Breast epithelium (tissue), 4 donors: ENCODE results near the gene ATP13A2. TPM values are rescaled to one million over a fixed set of nuclear protein-coding genes. Genes with fewer than 3 reads are reported as not detected.

Source experiments
- DNase-seq, 2 donors: peaks; one replicate each; pipeline ENCODE4 v3.0.0-alpha.2; 2019; ENCODE audit warnings: low spot score in 2 of 2
- H3K27ac ChIP-seq, 2 donors: fragments of 200-600 bp; sonication (generic) in 1 of 2; one replicate each; pipeline ENCODE4 v1.5.1; 2016 to 2019; ENCODE audit warnings: mild to moderate bottlenecking in 1 of 2
- H3K27me3 ChIP-seq, 2 donors: fragments of 200-600 bp; sonication (generic) in 1 of 2; one replicate each; pipeline versions ENCODE4 v1.5.1 to v1.6.0; 2017 to 2019; ENCODE audit warnings: control low read depth in 1 of 2, mild to moderate bottlenecking in 1 of 2
- H3K36me3 ChIP-seq: fragments of 200-600 bp; one replicate; pipeline ENCODE4 v1.5.1; 2019
- H3K4me1 ChIP-seq, 2 donors: fragments of 200-600 bp; sonication (generic); one replicate each; pipeline ENCODE4 v1.5.1; 2016 to 2019; ENCODE audit warnings: control low read depth in 1 of 2
- H3K4me3 ChIP-seq, 3 donors: fragments of 200-600 bp; sonication (generic); 1 replicate in 2 of 3; 2 replicates in 1 of 3; pipeline ENCODE4 v1.5.1; 2016 to 2019; ENCODE audit warnings: mild to moderate bottlenecking in 3 of 3, moderate library complexity in 2 of 3
- H3K9me3 ChIP-seq, 2 donors: fragments of 200-600 bp; sonication (generic) in 1 of 2; one replicate each; pipeline ENCODE4 v1.5.1; 2016 to 2019; ENCODE audit warnings: control low read depth in 1 of 2
- CTCF ChIP-seq, 3 donors: fragments of 450-650 bp; IDR thresholded peaks; one replicate each; pipeline ENCODE4 v1.5.1; 2016 to 2017; ENCODE audit warnings: antibody characterized with exemption in 3 of 3, mild to moderate bottlenecking in 3 of 3, moderate library complexity in 3 of 3
- POLR2A ChIP-seq: fragments of 450-650 bp; IDR thresholded peaks from one replicate; pipeline ENCODE4 v1.6.1; 2016; ENCODE audit warnings: antibody characterized with exemption, mild to moderate bottlenecking, moderate library complexity
- POLR2AphosphoS5 ChIP-seq, 3 donors: sonication (generic); formaldehyde crosslinking; IDR thresholded peaks; one replicate each; pipeline ENCODE4 v1.6.1; 2017; ENCODE audit warnings: antibody characterized with exemption in 3 of 3
- intact Hi-C: fragments of 100-400 bp; cut with DNase I; formaldehyde crosslinking; loops from one replicate; pipeline ENCODE4 v1.15.1; 2023; ENCODE audit warnings: low total_unique reads
- total RNA-seq, 3 donors: library from RNA; depleted of rRNA; stranded (reverse); fragments of >200 nt; gene quantifications; one replicate each; pipeline ENCODE4 v1.1.0, GENCODE V29; 2016

ATP13A2 gene
- total RNA-seq, 3 donors from 2014 or later, result 17.3 to 31.5 (median 31.3) TPM

- TF ChIP-seq CTCF (IDR thresholded peaks at IDR 0.05), result no peak
- TF ChIP-seq POLR2AphosphoS5 (IDR thresholded peaks at IDR 0.05), result no peak
- no peak for TF ChIP-seq POLR2A
- intact Hi-C loops, result no loop called here
- Histone ChIP-seq H3K27ac (no peak overlapping the region), H3K4me3 (no peak overlapping the region), H3K36me3 (no peaks in the 10 kb centered on the region), H3K9me3 (no peaks in the 10 kb centered on the region), H3K4me1 (peaks cover 0 to 4% of the 10 kb centered on the region in 2 donors), H3K27me3 (no peaks in the 10 kb centered on the region)
- DNase-seq, result no peak
These were observed 6.4 kb downstream of the ATP13A2 start for GRCh38 chr1:17005365-17005740.

DNA sequence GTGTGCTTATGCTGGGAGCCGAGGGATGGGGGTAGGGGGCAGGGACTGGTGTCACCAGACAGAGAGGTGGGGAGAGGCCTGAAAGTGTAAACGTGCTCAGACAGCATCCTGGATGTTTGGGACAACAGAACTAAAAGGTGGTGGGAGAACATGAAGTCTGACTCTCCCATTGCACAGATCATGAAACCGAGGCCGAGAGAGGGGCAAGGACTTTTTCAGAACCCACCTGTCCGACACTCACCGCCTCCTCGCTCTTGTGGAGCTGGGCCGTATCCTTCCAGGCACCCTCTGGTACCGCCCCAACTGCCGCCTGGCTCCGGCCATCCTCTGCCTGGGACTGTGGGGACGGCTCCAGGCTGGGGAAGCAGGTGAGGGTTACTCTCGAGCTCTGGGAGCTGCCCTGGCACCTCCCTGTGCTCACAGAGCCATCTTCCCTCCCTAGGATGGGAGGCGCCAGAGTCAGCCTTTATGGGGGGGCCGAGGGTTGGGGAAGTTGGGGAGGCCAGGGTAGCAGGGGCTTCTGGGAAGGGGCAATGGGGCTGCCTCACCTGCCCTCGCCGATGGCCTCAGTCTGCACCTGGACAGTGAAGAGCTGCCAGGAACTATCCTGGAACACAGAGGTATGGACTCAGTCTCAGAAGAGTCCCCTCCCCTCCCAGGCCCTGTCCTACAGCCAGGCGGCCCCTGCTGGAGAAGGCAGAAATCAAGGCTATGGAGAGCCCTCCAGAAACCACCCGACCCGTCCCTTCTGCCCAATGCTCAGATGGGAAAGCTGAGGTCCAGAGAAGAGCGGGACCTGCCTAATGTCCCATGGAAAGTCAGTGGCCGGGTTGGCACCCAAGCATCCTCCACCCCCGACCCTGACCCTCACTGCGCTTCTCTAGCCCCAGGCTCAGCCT, 7.0 kb downstream of the ATP13A2 start:
- H3K4me1 ChIP-seq, result no peaks in the 10 kb centered on the region
- no peak overlapping the region for H3K4me3 ChIP-seq
- intact Hi-C loops, result no loop called here
- DNase-seq, result no peak
- H3K9me3 ChIP-seq, result no peaks in the 10 kb centered on the region
- no peaks in the 10 kb centered on the region for H3K36me3 ChIP-seq
- H3K27ac ChIP-seq, result no peak overlapping the region
- TF ChIP-seq POLR2AphosphoS5 (IDR thresholded peaks at IDR 0.05) (no peak), CTCF (IDR thresholded peaks at IDR 0.05) (no peak), POLR2A (no peak)
- H3K27me3 ChIP-seq, result no peaks in the 10 kb centered on the region

- Histone ChIP-seq H3K4me1 (no peaks in the 10 kb centered on the region), H3K27ac (no peak overlapping the region), H3K27me3 (no peaks in the 10 kb centered on the region), H3K9me3 (no peaks in the 10 kb centered on the region), H3K4me3 (no peak overlapping the region), H3K36me3 (no peaks in the 10 kb centered on the region)
- no peak for TF ChIP-seq CTCF (IDR thresholded peaks at IDR 0.05)
- no peak for TF ChIP-seq POLR2A
- no peak for TF ChIP-seq POLR2AphosphoS5 (IDR thresholded peaks at IDR 0.05)
- no peak for DNase-seq
- intact Hi-C loops, result no loop called here
These were observed 9.2 kb downstream of the ATP13A2 start for GRCh38 chr1:17002524-17002902.

DNA sequence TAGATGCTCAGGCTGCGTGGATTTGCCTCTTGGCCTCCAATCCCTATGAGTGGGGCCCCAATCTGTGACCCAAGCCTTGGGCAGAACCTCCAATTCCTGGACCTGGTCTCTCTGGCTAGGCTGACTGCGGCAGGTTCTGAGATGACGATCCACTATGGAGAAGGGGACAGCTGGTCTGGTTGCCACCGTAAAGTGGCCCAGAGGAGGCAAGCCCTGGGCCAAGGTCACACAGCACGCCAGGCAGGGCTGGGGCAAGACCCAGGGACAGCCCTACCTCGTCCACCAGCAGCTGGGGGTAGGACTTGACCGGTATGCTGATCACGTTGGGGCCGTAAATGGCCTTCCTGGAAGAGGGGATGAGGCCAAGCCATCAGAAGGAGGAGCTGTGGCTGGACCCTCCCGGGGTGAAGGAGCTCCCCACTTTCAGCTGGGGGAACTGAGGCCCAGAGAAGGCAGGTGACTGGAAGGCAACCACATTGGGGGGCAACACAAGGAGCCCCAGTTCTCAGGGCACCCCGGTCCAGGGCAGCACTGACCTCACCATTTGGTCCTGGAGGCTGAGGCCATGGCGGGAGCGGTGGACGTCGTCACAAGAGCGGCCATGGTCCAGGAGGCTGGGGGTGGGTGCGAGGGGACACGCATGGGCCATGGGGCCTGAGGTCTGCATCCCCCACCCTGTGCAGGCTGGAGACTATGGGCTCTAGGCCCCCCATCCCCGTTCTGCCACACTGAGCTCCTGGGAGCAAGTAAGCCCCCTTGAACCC, 9.8 kb downstream of the ATP13A2 start:
- TF ChIP-seq POLR2A, result no peak
- TF ChIP-seq POLR2AphosphoS5 (IDR thresholded peaks at IDR 0.05), result no peak
- TF ChIP-seq CTCF (IDR thresholded peaks at IDR 0.05), result no peak
- intact Hi-C loops, result no loop called here
- H3K9me3 ChIP-seq, result no peaks in the 10 kb centered on the region
- H3K27ac ChIP-seq, result no peak overlapping the region
- no peak overlapping the region for H3K4me3 ChIP-seq
- H3K4me1 ChIP-seq, result no peaks in the 10 kb centered on the region
- H3K27me3 ChIP-seq, result no peaks in the 10 kb centered on the region
- no peak for DNase-seq
- no peaks in the 10 kb centered on the region for H3K36me3 ChIP-seq

DNA sequence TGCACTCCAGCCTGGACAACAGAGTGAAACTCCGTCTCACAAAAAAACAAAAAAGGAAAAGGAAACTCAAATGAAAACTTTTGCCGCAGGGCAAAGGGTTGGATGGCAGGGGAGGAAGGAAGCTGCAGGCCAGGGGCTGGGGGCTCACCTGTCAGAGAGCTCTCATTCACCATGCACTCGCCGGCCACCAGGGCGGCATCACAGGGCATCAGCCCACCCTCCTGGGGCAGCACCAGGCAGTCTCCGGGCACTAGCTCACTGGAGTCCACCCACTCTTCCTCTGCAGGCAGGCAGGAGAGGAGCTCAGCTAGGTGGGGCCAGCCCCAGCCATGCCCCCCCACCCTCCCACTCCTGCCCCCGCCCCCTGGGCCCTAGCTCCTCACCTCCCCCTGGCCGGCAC, 11.9 kb downstream of the ATP13A2 start:
- no peaks in the 10 kb centered on the region for H3K4me1 ChIP-seq
- H3K27ac ChIP-seq, result no peak overlapping the region
- TF ChIP-seq POLR2A (no peak), CTCF (IDR thresholded peaks at IDR 0.05) (no peak)
- intact Hi-C loops, result no loop called here
- H3K36me3 ChIP-seq, result no peaks in the 10 kb centered on the region
- no peaks in the 10 kb centered on the region for H3K27me3 ChIP-seq
- H3K4me3 ChIP-seq, result no peak overlapping the region
- no peak for DNase-seq
- H3K9me3 ChIP-seq, result no peaks in the 10 kb centered on the region
